NCI-H2227 (cell line): ENCODE results near the gene PSENEN.

Experiments
- DNase-seq: peaks from one replicate; lab custom pipeline; 2025; ENCODE audit not compliant: unreplicated experiment; lab: John Stamatoyannopoulos, UW

PSENEN gene

DNA sequence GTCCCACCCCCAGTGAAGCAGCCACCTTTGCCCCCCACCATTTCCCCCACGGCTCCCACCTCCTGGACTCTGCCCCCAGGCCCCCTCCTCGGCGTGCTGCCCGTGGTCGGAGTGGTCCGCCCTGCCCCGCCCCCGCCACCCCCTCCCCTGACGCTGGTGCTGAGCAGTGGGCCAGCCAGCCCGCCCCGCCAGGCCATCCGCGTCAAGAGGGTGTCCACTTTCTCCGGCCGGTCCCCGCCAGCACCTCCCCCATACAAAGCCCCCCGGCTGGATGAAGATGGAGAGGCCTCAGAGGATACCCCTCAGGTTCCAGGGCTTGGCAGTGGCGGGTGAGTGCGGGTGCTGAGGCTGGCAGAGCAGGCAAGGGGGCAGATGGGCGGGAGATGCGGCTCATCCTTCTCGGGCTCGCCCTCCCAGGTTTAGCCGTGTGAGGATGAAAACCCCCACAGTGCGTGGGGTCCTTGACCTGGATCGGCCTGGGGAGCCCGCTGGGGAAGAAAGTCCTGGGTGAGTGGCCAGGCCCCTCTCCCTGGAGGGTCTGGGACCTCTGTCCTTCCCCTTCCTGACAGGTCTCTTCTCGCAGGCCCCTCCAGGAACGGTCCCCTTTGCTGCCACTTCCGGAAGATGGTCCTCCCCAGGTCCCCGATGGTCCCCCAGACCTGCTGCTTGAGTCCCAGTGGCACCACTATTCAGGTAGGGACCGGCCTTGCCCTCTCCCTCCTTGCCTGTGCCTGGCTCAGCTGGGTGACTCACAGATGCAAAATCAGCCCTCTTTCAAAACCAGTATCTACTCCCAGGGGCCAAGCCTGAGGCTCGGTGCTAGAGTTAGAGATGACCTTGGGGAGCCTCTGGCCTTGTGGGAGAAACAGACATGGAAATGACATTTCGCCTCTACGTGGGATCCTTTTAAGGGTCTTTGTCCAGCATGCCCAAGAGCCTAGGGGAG is 12.0 kb upstream of the PSENEN start:
- DNase-seq, result no peak

DNA sequence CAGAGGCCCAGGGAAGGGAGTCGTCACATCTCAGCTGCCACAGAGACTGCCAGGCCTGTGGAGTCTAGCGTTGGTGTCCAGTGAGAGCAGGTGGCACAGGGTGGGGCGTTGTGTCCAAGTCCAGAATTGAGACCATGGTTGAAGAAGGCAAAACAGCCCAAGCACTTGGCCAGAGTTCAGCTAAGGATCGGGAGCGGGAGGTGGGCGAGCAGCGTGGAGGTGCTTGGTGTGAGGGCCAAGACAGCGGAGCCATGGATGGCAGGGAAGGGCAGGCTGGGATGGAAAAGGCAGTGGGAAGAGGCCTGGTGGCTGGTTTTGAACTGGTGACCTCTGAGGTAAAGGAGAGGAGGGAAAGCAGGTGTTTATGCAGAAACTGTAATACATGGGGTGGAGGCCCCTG is 11.2 kb upstream of the PSENEN start:
- DNase-seq, result no peak

DNA sequence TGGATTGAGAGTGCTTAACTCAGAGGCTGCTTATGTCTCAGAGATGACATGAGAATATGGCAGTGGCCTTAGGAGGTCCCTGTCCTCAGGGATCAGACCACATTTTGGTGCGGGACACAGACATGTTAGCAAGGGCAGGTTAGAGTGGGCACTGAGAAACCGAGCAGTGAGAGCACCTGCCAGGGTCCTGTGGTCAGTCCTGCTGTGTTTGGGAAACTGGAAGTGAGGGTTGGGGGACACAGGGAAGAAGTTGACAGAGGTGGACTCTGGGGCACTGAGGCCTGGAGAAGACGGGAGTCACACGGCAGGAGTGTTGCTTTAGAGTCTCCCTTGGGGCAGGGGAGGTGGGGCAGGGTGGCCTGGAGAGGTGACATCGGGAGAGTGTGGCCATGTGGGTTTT is 10.6 kb upstream of the PSENEN start:
- DNase-seq, result no peak

- no peak for DNase-seq
Measured at GRCh38 chr19:35736913-35737886, 8.3 kb upstream of the PSENEN start.

GRCh38 chr19:35738021-35738886 is 7.2 kb upstream of the PSENEN start:
- no peak for DNase-seq

- DNase-seq, result no peak
Measured at GRCh38 chr19:35738887-35739229, 6.6 kb upstream of the PSENEN start.

GRCh38 chr19:35739275-35740107 is 6.0 kb upstream of the PSENEN start:
- no peak for DNase-seq

- no peak for DNase-seq
Measured at GRCh38 chr19:35740108-35740422, 5.4 kb upstream of the PSENEN start.

GRCh38 chr19:35740423-35741202 is 4.8 kb upstream of the PSENEN start:
- peak; percentile 100 for DNase-seq

DNA sequence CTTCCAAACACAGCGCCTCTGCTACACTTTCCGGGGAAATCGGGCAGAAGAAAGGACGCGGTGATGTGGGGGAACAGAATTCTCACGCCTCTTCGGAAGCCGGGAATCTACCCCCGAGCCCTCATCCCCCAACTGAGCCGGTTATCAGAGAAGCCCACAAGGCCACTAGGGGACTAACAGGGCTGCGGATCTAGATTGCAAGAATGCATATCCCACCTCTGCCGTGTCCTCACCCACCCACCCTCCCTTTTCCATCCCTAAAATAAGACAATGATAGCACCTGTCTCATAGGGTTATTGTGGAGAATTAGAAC is 4.3 kb upstream of the PSENEN start:
- DNase-seq, result no peak

DNA sequence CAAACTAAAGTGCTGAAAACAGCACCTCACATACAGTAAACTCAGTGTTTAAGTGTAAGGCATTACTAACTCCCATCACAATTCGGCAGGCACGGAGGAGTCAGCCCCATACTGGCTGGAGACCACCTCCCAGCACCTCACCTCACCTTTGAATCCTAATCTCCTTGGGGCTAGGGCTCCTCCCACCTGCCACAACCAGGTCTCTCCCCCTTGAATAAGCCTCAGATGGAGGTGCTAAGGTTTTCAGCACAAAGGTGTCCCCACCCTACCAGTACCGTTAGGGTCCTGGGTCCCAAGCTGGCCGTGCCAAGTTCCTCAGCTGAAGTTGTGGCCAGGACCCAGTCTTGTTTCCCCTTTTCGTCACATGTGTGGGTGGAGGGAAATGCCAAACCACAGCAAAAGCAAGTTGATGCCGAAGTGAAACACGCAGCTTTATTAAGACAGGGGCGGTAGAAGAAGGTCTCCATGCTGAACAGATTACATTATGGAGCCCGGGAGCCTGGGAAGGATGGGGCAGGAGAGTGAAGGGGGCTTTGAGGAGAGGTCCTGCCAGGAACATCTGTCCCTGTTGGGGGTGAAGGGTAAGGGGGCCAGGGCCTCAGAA is 3.2 kb upstream of the PSENEN start, which contains the start of gene IGFLR1:
TSS of gene IGFLR1 (minus strand) at position 332 of the 604 bp plus-strand sequence. CDS start 1,272 bp downstream, outside the sequence.
- no peak for DNase-seq

- no peak for DNase-seq
Measured at GRCh38 chr19:35743640-35744429, 1.6 kb upstream of the PSENEN start.

GRCh38 chr19:35744430-35745327 is 772 bp upstream of the PSENEN start:
- DNase-seq, result peak; percentile 100

DNA sequence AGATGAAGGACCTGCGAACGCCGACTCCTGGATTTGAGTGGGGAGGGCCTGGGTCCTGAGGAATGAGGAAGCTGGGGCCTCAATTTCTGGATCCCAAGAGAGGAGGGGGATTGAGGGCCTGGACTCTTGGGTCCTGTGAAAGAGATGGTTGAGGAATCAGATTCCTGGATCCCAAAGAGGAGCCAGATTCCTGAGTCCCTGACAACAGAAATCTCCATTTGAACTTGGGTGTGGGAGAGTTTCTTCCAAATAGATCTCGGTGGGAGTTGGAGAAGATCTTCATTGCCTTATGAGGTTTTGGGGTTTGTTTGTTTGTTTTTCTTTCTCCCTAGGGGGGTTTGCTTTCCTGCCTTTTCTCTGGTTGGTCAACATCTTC is 624 bp downstream of the PSENEN start:
- no peak for DNase-seq

DNA sequence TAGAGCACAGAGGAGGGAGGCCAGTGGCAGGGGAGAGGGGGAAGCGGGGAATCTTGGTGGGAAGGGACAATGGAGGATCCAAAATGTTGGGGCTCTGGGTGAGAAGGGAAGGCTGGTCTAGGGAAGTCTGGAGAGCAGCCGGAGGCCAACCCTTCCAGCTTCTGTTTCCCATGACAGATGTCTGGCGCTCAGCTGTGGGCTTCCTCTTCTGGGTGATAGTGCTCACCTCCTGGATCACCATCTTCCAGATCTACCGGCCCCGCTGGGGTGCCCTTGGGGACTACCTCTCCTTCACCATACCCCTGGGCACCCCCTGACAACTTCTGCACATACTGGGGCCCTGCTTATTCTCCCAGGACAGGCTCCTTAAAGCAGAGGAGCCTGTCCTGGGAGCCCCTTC is 1.1 kb downstream of the PSENEN start:
- DNase-seq, result no peak

GRCh38 chr19:35748106-35749020 is 2.9 kb downstream of the PSENEN start, which contains the start of gene LIN37:
LIN37 (plus strand) TSS chr19:35748576; CDS start chr19:35748725, 149 bp downstream.
- DNase-seq, result peak; percentile 100
